Tibial nerve (tissue), 4 donors: ENCODE results near the gene MAP4K4.

ENCODE experiments used
- CTCF ChIP-seq, 5 experiments: fragments of 200-600 bp in 3 of 5; fragments of 450-650 bp in 2 of 5; sonication (generic) in 3 of 5; IDR thresholded peaks; one replicate each; pipeline ENCODE4 v1.5.1; 2016 to 2019; ENCODE audit warnings: antibody characterized with exemption in 5 of 5, mild to moderate bottlenecking in 3 of 5, moderate library complexity in 2 of 5
- EP300 ChIP-seq, 2 donors: sonication (generic); formaldehyde crosslinking; IDR thresholded peaks; one replicate each; pipeline ENCODE4 v1.6.1; 2017; ENCODE audit warnings: antibody characterized with exemption in 2 of 2, mild to moderate bottlenecking in 1 of 2
- POLR2A ChIP-seq, 2 donors: fragments of 450-650 bp; IDR thresholded peaks; one replicate each; pipeline ENCODE4 v1.6.1; 2017; ENCODE audit warnings: antibody characterized with exemption in 2 of 2, mild to moderate bottlenecking in 2 of 2, moderate library complexity in 2 of 2

- no peak for TF ChIP-seq POLR2A (IDR thresholded peaks at IDR 0.05)
- no peak for TF ChIP-seq CTCF (IDR thresholded peaks at IDR 0.05)
- TF ChIP-seq EP300 (IDR thresholded peaks at IDR 0.05), result no peak
Measured at GRCh38 chr2:101731221-101732054, 33.9 kb downstream of the MAP4K4 start.
